Measurements from ENCODE around the gene MMD. TPM values are rescaled to one million over a fixed set of nuclear protein-coding genes. Genes with fewer than 3 reads are reported as not detected.

The MMD gene
- total and polyA plus RNA-seq, 2 of the 13 experiments (the other 11 are each of a cell fraction or from before 2014, with no cell fraction given) = 121 to 225 TPM

DNA sequence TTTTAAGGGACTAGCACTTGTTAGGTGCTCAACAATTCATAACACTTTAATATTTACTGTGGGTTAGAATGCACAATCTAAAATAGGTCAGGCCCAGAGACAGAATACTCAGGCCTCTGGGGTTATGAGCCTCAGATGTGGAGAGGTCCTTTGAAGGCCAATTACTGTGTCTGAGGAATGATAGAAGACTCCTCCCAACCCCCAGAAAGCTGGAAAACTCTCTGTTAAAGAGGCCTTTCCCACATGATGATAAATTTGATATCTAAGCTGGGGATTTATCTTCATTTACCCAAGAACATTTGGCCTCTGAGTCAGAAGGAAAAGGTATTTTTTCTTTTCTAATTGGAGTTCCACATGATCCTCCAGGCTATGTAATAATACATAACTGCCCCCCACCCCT, 41.1 kb upstream of the MMD start (continued):
- TF ChIP-seq ZNF646 (CRISPR knock-in tag; IDR thresholded peaks at IDR 0.05) = no peak
- no peak for TF ChIP-seq STAG1 (CRISPR knock-in tag; IDR thresholded peaks at IDR 0.05)

DNA sequence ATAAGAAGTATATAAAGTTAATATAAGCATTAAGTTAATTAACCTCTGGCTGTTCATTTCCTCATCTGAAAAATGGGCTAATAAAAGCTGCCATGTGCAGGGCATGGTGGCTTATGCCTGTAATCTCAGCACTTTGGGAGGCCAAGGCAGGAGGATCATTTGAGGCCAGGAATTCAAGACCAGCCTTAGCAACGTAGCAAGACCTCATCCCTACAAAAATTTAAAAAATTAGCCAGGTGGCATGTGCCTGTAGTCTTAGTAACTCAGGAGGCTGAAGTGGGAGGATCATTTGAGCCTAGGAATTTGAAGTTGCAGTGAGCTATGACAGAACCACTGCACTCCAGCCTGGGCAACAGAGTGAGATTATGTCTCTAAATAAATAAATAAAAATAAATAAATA, 40.6 kb upstream of the MMD start:
- no TSS peak for BruUV-seq (replicated peaks)
- H3K4me3 ChIP-seq (replicated peaks in 1 of 3; ENCODE audit: insufficient read depth in 1 of 3, low read depth in 2 of 3, low read length in 3 of 3) = no peak overlapping the region
- POLR2A ChIA-PET = interaction anchor here (1.5 kb wide), 1 partner anchor 16 kb away, joined by 4 read pairs; no protein-coding TSS in a partner anchor
- FAIRE-seq (no peak), ATAC-seq (no peak), DNase-seq (ENCODE audit: low spot score) (no peak)
- no peak overlapping the region for H3K4me2 ChIP-seq (ENCODE audit: low read depth, low read length)
- no peaks in the 10 kb centered on the region for H3K27me3 ChIP-seq (ENCODE audit: control insufficient read depth in 1 of 2, insufficient read depth in 2 of 2, low read length in 2 of 2)
- no peaks in the 10 kb centered on the region for H4K20me1 ChIP-seq (ENCODE audit: insufficient read depth, low read length)
- H2AFZ ChIP-seq (ENCODE audit: low read length) = no peak overlapping the region
- TF ChIP-seq ZNF629 (CRISPR knock-in tag; conservative IDR thresholded peaks at IDR 0.05) = peak; percentile 30; the same call in 1 of the 2 replicates
- TF ChIP-seq ZNF605 (CRISPR knock-in tag; IDR thresholded peaks at IDR 0.05) = no peak
- no peak for TF ChIP-seq ZNF17 (CRISPR knock-in tag; IDR thresholded peaks at IDR 0.05)
- TF ChIP-seq ZNF770 (CRISPR knock-in tag; IDR thresholded peaks at IDR 0.05) = peak; percentile 71
- TF ChIP-seq NRL (CRISPR knock-in tag; IDR thresholded peaks at IDR 0.05; ENCODE audit: borderline replicate concordance) = no peak
- H3K9ac ChIP-seq (ENCODE audit: insufficient read depth, low read depth, low read length) = no peak overlapping the region
- no peaks in the 10 kb centered on the region for H3K9me3 ChIP-seq (ENCODE audit: low read length)
- CTCF ChIA-PET (ENCODE audit: low intra/inter-chr PET ratio, low total read pairs) = no interaction called here
- WGBS (ENCODE audit: low lambda C conversion rate) = 100% methylated on average over 1 of the region's 1 CpG
- H3K4me1 ChIP-seq (ENCODE audit: insufficient read depth, low read length) = peaks cover 24% of the 10 kb centered on the region
- no peaks in the 10 kb centered on the region for H3K36me3 ChIP-seq (replicated peaks in 1 of 2; ENCODE audit: control insufficient read depth in 1 of 2, insufficient read depth in 2 of 2, low read length in 2 of 2)
- no peak overlapping the region for H3K27ac ChIP-seq (ENCODE audit: extremely low read length, insufficient read depth, low read length)
- in situ Hi-C loops (cut with HindIII; ENCODE audit: extremely low pct_ligation_motif_present, low pct_unique_long_range_greater_than_20kb) (no loop called here), intact Hi-C loops (cut with micrococcal nuclease; ENCODE audit: unreplicated experiment) (no loop called here)
- no peaks in the 10 kb centered on the region for H3K79me2 ChIP-seq (ENCODE audit: insufficient read depth, low read length)
